ENCODE data around the gene MOBP. TPM values are rescaled to one million over a fixed set of nuclear protein-coding genes. Genes with fewer than 3 reads are reported as not detected.

The MOBP gene
- total RNA-seq, 1 experiment from 2014 or later: not detected

DNA sequence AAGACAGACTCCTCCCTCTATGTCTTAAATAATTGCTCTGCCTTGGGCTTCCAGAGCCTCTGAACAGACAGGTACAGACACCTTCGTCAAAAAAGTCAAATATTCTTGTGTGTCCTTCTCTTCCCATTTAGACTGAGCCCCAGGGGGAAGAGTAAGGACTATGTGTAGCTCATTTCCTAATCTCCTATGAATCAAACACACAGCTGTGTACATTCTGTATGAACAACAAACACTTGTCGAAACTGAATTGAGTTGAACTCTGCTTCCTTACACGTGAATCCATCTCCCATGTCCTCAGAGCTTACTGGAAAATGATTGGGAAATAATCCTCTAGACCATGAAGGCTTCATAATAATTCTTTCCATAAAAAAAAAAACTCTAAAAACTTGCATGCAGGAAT lies 80.8 kb downstream of the MOBP start:
- intact Hi-C loops (cut with micrococcal nuclease): no loop called here
- Histone ChIP-seq H2AFZ (ENCODE audit: low read length) (no peak overlapping the region), H3K9me2 (replicated peaks; ENCODE audit: low read length) (no peaks in the 10 kb centered on the region), H3K79me2 (ENCODE audit: low read length) (no peaks in the 10 kb centered on the region), H3K4me1 (ENCODE audit: insufficient read depth, low read length) (no peaks in the 10 kb centered on the region), H3K36me3 (ENCODE audit: low read depth, low read length) (no peaks in the 10 kb centered on the region), H3K27ac (ENCODE audit: low read length) (no peak overlapping the region), H3K9ac (ENCODE audit: low read length) (no peak overlapping the region), H4K20me1 (ENCODE audit: low read length) (no peaks in the 10 kb centered on the region), H3F3A (ENCODE audit: low read length, unreplicated experiment) (no peaks in the 10 kb centered on the region), H3K4me3 (ENCODE audit: low read length) (no peak overlapping the region), H3K9me3 (ENCODE audit: low read length) (no peaks in the 10 kb centered on the region), H3K27me3 (ENCODE audit: low read length) (no peaks in the 10 kb centered on the region), H3K4me2 (ENCODE audit: low read length) (no peak overlapping the region)
- DNase-seq (no peak), ATAC-seq (no peak)
- no peak for TF ChIP-seq EZH2 (IDR thresholded peaks at IDR 0.05; ENCODE audit: low read length, unreplicated experiment)
- TF ChIP-seq, protein P1, sequence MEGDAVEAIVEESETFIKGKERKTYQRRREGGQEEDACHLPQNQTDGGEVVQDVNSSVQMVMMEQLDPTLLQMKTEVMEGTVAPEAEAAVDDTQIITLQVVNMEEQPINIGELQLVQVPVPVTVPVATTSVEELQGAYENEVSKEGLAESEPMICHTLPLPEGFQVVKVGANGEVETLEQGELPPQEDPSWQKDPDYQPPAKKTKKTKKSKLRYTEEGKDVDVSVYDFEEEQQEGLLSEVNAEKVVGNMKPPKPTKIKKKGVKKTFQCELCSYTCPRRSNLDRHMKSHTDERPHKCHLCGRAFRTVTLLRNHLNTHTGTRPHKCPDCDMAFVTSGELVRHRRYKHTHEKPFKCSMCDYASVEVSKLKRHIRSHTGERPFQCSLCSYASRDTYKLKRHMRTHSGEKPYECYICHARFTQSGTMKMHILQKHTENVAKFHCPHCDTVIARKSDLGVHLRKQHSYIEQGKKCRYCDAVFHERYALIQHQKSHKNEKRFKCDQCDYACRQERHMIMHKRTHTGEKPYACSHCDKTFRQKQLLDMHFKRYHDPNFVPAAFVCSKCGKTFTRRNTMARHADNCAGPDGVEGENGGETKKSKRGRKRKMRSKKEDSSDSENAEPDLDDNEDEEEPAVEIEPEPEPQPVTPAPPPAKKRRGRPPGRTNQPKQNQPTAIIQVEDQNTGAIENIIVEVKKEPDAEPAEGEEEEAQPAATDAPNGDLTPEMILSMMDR (conservative IDR thresholded peaks at IDR 0.05; ENCODE audit: low read depth, low read length): no peak
- no peak for TF ChIP-seq EZH2phosphoT487 (IDR thresholded peaks at IDR 0.05; ENCODE audit: borderline replicate concordance, low read length)
- ChIA-PET CTCF (no interaction called here), POLR2A (ENCODE audit: unreplicated experiment) (no interaction called here)
- BruUV-seq (replicated peaks): no TSS peak

GRCh38 chr3:39550354-39551051 lies 83.0 kb downstream of the MOBP start:
- no peak for DNase-seq
- H4K20me1 ChIP-seq (ENCODE audit: low read length): no peaks in the 10 kb centered on the region
- no peak overlapping the region for H3K9ac ChIP-seq (ENCODE audit: low read length)
- no peaks in the 10 kb centered on the region for H3K4me1 ChIP-seq (ENCODE audit: insufficient read depth, low read length)
- ChIA-PET CTCF (no interaction called here), POLR2A (ENCODE audit: unreplicated experiment) (no interaction called here)
- H3K9me3 ChIP-seq (ENCODE audit: low read length): no peaks in the 10 kb centered on the region
- no peaks in the 10 kb centered on the region for H3K27me3 ChIP-seq (ENCODE audit: low read length)
- no peaks in the 10 kb centered on the region for H3K9me2 ChIP-seq (replicated peaks; ENCODE audit: low read length)
- H3K4me3 ChIP-seq (ENCODE audit: low read length): no peak overlapping the region
- H3K4me2 ChIP-seq (ENCODE audit: low read length): no peak overlapping the region
- H3K27ac ChIP-seq (ENCODE audit: low read length): no peak overlapping the region
- no peaks in the 10 kb centered on the region for H3F3A ChIP-seq (ENCODE audit: low read length, unreplicated experiment)
- no peaks in the 10 kb centered on the region for H3K79me2 ChIP-seq (ENCODE audit: low read length)
- TF ChIP-seq, protein P1 (conservative IDR thresholded peaks at IDR 0.05; ENCODE audit: low read depth, low read length): no peak
- TF ChIP-seq EZH2 (IDR thresholded peaks at IDR 0.05; ENCODE audit: low read length, unreplicated experiment) (no peak), EZH2phosphoT487 (IDR thresholded peaks at IDR 0.05; ENCODE audit: borderline replicate concordance, low read length) (no peak)
- ATAC-seq: no peak
- intact Hi-C loops (cut with micrococcal nuclease): no loop called here
- H3K36me3 ChIP-seq (ENCODE audit: low read depth, low read length): no peaks in the 10 kb centered on the region
- no peak overlapping the region for H2AFZ ChIP-seq (ENCODE audit: low read length)
- BruUV-seq (replicated peaks): no TSS peak

Other genes starting within 250 kb of the MOBP start
- gene CX3CR1, start 187.6 kb upstream of the MOBP start, total RNA-seq (2014; rRNA removed): not detected in 2 replicates
- gene CCR8, start 138.0 kb upstream of the MOBP start, total RNA-seq (2014; rRNA removed): not detected in 2 replicates
- gene SLC25A38, start 84.3 kb upstream of the MOBP start, total RNA-seq (2014; rRNA removed): 29.7 and 32.0 TPM in 2 replicates
- gene RPSA, start 61.0 kb upstream of the MOBP start, total RNA-seq (2014; rRNA removed): 2,286 and 2,722 TPM in 2 replicates

All from PC-3 (cell line).